ENCODE measurements around the gene P2RX1.

DNA sequence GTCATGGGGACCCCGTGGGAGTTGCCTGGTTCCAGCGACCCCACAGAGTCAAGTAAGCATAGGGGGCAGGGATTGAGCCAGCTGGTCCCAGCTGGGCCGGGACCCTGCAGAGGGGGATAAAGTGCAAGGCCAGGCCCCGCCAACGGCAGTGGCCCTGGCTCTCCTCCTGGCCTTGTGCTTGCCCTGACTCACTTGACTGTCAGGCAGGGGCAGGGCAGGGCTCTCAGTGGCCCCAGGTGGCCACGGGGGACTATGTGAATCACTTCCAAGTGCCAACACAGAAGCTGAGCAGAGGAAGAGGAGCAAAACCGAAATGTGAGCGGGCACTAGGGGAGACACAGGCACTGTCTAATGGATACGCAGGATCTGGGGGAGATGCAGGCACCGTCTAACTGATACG lies 48.7 kb downstream of the P2RX1 start:
- TF ChIP-seq POLR2AphosphoS5 (IDR thresholded peaks at IDR 0.05; ENCODE audit: low read depth, low read length) (no peak), POLR2A (IDR thresholded peaks at IDR 0.05; ENCODE audit: low read depth, low read length) (no peak), TAF1 (IDR thresholded peaks at IDR 0.05; ENCODE audit: low read depth, low read length) (no peak)

Measured in GM12891 (cell line).